ENCODE data around the gene SLC9A6.

- TF ChIP-seq ZSCAN29 (CRISPR knock-in tag; conservative IDR thresholded peaks at IDR 0.05) (no peak), SMAD1 (CRISPR knock-in tag; IDR thresholded peaks at IDR 0.05; ENCODE audit: borderline replicate concordance, low read depth) (no peak), FOXK1 (CRISPR knock-in tag; IDR thresholded peaks at IDR 0.05; ENCODE audit: borderline replicate concordance, low read depth) (no peak), TRIM24 (CRISPR knock-in tag; IDR thresholded peaks at IDR 0.05) (no peak), EP300 (IDR thresholded peaks at IDR 0.05; ENCODE audit: low read depth in 2 of 2, low read length in 2 of 2) (no peak), EP300 (CRISPR knock-in tag; IDR thresholded peaks at IDR 0.05; ENCODE audit: borderline replicate concordance) (no peak), POLR2A (IDR thresholded peaks at IDR 0.05; ENCODE audit: insufficient read depth in 1 of 2, low read depth in 2 of 2, low read length in 2 of 2) (no peak), MYC (CRISPR knock-in tag; IDR thresholded peaks at IDR 0.05; ENCODE audit: borderline replicate concordance) (no peak), KAT8 (CRISPR knock-in tag; IDR thresholded peaks at IDR 0.05) (no peak)
These were observed 91.7 kb downstream of the SLC9A6 start for GRCh38 chrX:136076942-136077341.
